ENCODE results near the gene SPO11. TPM values are rescaled to one million over a fixed set of nuclear protein-coding genes. Genes with fewer than 3 reads are reported as not detected.
A peak's percentile ranks its signal among the peaks of the same experiment; 100 is the strongest.

The SPO11 gene
- total and polyA plus RNA-seq, 2 of the 13 experiments (the other 11 are each of a cell fraction or from before 2014, with no cell fraction given) = not detected

DNA sequence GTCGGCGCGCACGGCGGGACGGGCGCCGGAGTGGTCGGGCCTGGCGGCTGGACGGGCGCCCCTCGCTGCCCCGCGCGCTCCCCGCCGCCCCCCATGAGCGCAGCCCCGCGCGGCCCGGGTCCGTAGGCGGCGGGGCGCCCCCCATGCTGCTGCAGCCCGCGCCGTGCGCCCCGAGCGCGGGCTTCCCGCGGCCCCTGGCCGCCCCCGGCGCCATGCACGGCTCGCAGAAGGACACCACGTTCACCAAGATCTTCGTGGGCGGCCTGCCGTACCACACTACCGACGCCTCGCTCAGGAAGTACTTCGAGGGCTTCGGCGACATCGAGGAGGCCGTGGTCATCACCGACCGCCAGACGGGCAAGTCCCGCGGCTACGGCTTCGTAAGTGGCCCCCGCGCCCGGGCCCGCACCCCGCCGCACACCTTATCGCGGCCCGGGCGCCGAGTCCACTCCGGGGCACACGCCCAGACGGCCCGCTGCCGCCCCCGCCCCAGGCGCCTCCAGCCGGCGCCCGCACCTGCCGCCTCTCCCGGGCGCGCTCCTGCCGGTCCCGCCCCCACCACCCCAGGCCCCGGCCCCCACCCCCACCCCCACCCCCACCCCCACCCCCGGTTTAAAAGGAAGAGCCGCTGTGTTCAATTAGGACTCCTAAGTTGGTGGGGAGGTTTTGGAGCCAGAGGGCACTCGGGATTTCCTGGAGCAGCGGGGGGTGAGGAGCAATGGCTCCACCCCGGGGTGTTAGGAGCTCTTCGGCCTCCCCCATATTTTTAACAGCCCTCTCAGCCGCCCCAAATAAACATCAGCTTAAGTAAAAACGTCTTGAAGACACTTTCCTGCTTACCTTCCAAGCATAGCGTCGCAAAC, 62.1 kb downstream of the SPO11 start (continued):
- TF ChIP-seq NFKB2 (CRISPR knock-in tag; IDR thresholded peaks at IDR 0.05; ENCODE audit: borderline replicate concordance) = no peak
- TF ChIP-seq DMAP1 (CRISPR knock-in tag; IDR thresholded peaks at IDR 0.05) = no peak
- TF ChIP-seq ZNF121 (CRISPR knock-in tag; IDR thresholded peaks at IDR 0.05) = no peak
- no peak for TF ChIP-seq ZNF496 (CRISPR knock-in tag; IDR thresholded peaks at IDR 0.05; ENCODE audit: insufficient replicate concordance)
- TF ChIP-seq ZNF737 (CRISPR knock-in tag; IDR thresholded peaks at IDR 0.05; ENCODE audit: borderline replicate concordance) = no peak
- TF ChIP-seq ZFY (CRISPR knock-in tag; IDR thresholded peaks at IDR 0.05) = peak; percentile 26
- no peak for TF ChIP-seq ISL2 (CRISPR knock-in tag; IDR thresholded peaks at IDR 0.05)
- TF ChIP-seq MAFF (IDR thresholded peaks at IDR 0.05; ENCODE audit: low read depth, low read length) = no peak
- peak; percentile 46 for TF ChIP-seq RAD21 (CRISPR knock-in tag; IDR thresholded peaks at IDR 0.05)
- TF ChIP-seq, protein P1, sequence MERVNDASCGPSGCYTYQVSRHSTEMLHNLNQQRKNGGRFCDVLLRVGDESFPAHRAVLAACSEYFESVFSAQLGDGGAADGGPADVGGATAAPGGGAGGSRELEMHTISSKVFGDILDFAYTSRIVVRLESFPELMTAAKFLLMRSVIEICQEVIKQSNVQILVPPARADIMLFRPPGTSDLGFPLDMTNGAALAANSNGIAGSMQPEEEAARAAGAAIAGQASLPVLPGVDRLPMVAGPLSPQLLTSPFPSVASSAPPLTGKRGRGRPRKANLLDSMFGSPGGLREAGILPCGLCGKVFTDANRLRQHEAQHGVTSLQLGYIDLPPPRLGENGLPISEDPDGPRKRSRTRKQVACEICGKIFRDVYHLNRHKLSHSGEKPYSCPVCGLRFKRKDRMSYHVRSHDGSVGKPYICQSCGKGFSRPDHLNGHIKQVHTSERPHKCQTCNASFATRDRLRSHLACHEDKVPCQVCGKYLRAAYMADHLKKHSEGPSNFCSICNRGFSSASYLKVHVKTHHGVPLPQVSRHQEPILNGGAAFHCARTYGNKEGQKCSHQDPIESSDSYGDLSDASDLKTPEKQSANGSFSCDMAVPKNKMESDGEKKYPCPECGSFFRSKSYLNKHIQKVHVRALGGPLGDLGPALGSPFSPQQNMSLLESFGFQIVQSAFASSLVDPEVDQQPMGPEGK (CRISPR knock-in tag; IDR thresholded peaks at IDR 0.05) = 0 out of 2 replicates have a peak, but pooled peaks have one; percentile 15
- peak; percentile 32 for TF ChIP-seq SRSF1 (optimal IDR thresholded peaks at IDR 0.05; ENCODE audit: low read depth, low read length)
- TF ChIP-seq, protein P2, sequence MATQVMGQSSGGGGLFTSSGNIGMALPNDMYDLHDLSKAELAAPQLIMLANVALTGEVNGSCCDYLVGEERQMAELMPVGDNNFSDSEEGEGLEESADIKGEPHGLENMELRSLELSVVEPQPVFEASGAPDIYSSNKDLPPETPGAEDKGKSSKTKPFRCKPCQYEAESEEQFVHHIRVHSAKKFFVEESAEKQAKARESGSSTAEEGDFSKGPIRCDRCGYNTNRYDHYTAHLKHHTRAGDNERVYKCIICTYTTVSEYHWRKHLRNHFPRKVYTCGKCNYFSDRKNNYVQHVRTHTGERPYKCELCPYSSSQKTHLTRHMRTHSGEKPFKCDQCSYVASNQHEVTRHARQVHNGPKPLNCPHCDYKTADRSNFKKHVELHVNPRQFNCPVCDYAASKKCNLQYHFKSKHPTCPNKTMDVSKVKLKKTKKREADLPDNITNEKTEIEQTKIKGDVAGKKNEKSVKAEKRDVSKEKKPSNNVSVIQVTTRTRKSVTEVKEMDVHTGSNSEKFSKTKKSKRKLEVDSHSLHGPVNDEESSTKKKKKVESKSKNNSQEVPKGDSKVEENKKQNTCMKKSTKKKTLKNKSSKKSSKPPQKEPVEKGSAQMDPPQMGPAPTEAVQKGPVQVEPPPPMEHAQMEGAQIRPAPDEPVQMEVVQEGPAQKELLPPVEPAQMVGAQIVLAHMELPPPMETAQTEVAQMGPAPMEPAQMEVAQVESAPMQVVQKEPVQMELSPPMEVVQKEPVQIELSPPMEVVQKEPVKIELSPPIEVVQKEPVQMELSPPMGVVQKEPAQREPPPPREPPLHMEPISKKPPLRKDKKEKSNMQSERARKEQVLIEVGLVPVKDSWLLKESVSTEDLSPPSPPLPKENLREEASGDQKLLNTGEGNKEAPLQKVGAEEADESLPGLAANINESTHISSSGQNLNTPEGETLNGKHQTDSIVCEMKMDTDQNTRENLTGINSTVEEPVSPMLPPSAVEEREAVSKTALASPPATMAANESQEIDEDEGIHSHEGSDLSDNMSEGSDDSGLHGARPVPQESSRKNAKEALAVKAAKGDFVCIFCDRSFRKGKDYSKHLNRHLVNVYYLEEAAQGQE (IDR thresholded peaks at IDR 0.05; ENCODE audit: borderline replicate concordance in 1 of 2, low read depth in 1 of 2, low read length in 2 of 2) = no peak
- no peak for TF ChIP-seq FOXM1 (CRISPR knock-in tag; IDR thresholded peaks at IDR 0.05)
- no peak for TF ChIP-seq EP300 (IDR thresholded peaks at IDR 0.05; ENCODE audit: low read depth in 2 of 2, low read length in 2 of 2)
- TF ChIP-seq EP300 (CRISPR knock-in tag; IDR thresholded peaks at IDR 0.05; ENCODE audit: borderline replicate concordance) = no peak
- no peak for TF ChIP-seq ZNF205 (CRISPR knock-in tag; IDR thresholded peaks at IDR 0.05)
- no peak for TF ChIP-seq FOXA3 (CRISPR knock-in tag; IDR thresholded peaks at IDR 0.05)
- no peak for TF ChIP-seq ZNF331 (CRISPR knock-in tag; IDR thresholded peaks at IDR 0.05)
- TF ChIP-seq ZBTB3 (CRISPR knock-in tag; IDR thresholded peaks at IDR 0.05; ENCODE audit: borderline replicate concordance, low read depth) = no peak
- peak; percentile 5; the same call in 1 of the 2 replicates for TF ChIP-seq ZNF543 (CRISPR knock-in tag; IDR thresholded peaks at IDR 0.05)
- no peak for TF ChIP-seq ZNF329 (CRISPR knock-in tag; IDR thresholded peaks at IDR 0.05; ENCODE audit: low read depth)
- TF ChIP-seq, protein P3, sequence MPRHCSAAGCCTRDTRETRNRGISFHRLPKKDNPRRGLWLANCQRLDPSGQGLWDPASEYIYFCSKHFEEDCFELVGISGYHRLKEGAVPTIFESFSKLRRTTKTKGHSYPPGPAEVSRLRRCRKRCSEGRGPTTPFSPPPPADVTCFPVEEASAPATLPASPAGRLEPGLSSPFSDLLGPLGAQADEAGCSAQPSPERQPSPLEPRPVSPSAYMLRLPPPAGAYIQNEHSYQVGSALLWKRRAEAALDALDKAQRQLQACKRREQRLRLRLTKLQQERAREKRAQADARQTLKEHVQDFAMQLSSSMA (CRISPR knock-in tag; IDR thresholded peaks at IDR 0.05) = no peak
- TF ChIP-seq KAT2B (IDR thresholded peaks at IDR 0.05; ENCODE audit: borderline replicate concordance, low read depth, low read length) = no peak
- TF ChIP-seq, protein P4, sequence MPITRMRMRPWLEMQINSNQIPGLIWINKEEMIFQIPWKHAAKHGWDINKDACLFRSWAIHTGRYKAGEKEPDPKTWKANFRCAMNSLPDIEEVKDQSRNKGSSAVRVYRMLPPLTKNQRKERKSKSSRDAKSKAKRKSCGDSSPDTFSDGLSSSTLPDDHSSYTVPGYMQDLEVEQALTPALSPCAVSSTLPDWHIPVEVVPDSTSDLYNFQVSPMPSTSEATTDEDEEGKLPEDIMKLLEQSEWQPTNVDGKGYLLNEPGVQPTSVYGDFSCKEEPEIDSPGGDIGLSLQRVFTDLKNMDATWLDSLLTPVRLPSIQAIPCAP (CRISPR knock-in tag; IDR thresholded peaks at IDR 0.05; ENCODE audit: low read depth) = no peak
